Hematopoietic multipotent progenitor cell treated with erythropoietin and hydrocortisone succinate and interleukin-3 and kit ligand, for 6 days (in vitro differentiated cells): ENCODE results near the gene PRICKLE2.
"Not testable (repeated sequence)": the region's sequence is repeated elsewhere in the genome, so short reads cannot be mapped to it uniquely, and the experiment has no call there.

Experiments used
- DNase-seq: peaks from one replicate; pipeline ENCODE4 v3.0.0-alpha.2; 2015

PRICKLE2 gene

GRCh38 chr3:64093825-64094712, 131.2 kb downstream of the PRICKLE2 start:
- no peak for DNase-seq

- DNase-seq: no peak
These were observed 132.1 kb downstream of the PRICKLE2 start for GRCh38 chr3:64093211-64093610.

GRCh38 chr3:64091501-64091900, 133.8 kb downstream of the PRICKLE2 start:
- DNase-seq: no peak

DNA sequence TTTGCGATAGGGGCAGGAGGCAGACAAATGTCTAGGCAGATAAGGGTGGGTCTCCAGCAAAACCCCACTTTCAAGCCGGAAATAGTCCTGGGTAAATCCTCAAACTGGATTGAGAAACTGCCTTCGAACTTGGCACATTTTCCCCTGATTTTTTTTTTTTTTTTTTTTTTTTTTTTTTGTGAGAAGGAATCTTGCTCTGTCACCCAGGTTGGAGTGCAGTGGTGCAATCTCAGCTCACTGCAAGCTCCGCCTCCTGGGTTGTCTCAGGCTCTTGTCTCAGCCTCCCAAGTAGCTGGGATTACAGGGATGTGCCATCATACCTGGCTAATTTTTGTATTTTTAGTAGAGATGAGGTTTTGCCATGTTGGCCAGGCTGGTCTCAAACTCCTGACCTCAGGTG, 135.9 kb downstream of the PRICKLE2 start:
- not testable (repeated sequence) for DNase-seq

DNA sequence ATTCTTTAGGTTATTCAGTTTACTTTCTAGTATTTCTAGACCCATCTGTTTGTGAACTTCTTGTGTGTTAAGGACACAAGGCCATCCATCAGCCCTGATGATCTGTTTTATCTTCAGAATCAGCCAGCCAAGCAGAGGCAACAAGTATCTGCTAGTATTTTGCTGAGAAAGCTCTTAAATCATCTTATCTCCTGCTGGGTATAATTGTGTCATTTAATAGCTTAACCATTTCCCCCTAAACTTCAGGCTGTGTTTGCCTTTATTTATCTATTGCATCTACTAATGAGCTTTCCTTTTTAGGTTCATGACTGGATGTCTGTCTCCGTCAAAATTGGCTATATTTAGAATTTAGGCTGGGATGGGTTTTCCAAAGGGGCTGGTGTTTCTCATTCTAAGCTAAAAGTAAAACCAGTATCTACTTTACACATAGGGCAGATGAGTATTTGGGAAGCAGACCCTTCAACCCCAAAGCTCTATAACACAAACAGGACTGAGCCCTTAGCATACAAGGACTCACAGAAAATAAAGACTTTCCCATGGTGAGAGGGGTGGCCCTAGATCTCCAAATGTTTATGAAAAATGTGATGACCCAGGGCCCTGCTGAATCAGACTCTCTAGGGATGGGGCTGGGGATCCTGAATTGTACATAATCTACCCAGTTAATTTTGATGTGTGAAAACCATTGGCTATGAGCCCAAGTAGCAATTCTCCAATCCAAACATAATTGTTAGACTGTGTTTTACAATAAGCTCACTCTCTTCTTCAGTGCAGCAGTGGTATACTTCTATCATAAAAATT, 136.7 kb downstream of the PRICKLE2 start:
- DNase-seq: no peak

DNA sequence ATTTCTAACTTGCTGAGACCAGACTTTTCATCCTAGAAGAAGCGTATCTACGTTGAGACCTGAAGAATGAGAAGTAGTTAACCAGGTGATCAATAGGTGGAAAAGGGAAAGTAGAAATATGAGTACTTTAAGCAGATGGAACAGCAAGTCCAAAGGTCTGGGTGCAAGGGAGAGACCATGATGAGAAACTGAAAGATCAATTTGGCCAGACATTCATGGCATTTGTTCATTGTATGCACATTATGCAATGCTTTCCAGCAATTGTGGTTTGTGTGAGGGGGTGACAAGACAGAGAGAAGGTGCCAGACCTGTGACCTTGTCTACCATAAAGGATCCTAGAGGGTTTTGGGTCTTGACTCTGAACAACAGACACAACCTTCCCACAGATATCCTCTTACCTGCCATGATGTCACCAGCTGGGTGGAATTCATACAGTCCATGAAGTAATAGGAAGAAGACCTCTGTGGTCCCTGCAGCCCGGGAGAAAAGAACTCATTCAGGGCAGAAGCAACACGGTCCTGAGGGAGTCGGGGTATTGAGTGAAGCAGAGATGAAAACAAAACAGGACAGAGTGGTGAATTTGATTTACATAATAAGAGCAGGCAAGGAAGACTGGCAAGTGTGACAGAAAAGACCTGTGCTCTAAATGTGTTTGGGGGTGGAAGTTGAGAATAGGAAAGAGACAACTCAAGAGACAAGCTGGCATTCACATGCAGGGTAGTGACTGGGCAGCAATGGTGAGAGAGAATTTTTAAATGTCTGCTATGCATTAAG, 138.6 kb downstream of the PRICKLE2 start:
- no peak for DNase-seq

DNA sequence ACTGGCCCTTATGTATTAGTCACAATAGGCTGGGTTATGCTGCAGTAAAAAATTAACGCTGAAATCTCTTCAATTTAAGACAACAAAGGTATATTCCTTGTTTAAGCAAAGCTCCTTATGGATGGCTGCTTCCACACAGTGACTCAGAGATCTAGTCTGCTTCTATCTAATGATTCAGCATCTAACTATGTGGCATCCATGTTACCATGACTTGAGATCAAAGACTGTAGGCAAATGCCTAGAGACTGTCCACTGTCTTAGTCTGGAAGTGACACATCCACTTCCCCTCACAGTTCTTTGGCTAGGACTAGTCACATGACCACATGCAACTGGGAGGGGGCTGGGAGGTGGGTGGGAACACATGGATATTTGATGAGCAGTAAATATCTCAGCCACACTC, 140.6 kb downstream of the PRICKLE2 start:
- DNase-seq: no peak

DNA sequence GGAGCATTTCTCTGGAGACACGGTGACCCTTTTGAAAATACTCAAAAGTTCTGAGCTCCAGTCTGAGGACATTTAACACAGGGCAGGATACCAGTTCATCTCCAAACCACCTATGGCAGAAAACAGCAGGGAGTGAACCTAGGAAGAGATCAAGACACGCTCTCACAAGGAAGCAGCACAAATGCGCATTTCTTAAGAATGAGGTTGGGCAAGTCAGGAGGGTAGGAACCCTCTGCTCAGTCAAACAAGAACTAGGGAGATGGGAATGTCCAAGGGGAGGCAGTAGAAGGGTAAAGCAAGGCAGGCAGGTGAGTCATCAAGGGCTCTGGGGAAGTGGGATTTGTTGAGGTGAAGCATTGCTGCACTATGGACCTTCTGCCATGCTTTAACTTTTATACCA, 141.7 kb downstream of the PRICKLE2 start:
- no peak for DNase-seq

- no peak for DNase-seq
These were observed 142.2 kb downstream of the PRICKLE2 start for GRCh38 chr3:64082961-64083541.

GRCh38 chr3:64082411-64082810, 142.9 kb downstream of the PRICKLE2 start:
- no peak for DNase-seq

GRCh38 chr3:64081235-64081630, 144.0 kb downstream of the PRICKLE2 start:
- no peak for DNase-seq

GRCh38 chr3:64080616-64081234, 144.5 kb downstream of the PRICKLE2 start:
- DNase-seq: no peak

GRCh38 chr3:64079369-64080150, 145.7 kb downstream of the PRICKLE2 start:
- no peak for DNase-seq

GRCh38 chr3:64078966-64079365, 146.3 kb downstream of the PRICKLE2 start:
- DNase-seq: no peak

DNA sequence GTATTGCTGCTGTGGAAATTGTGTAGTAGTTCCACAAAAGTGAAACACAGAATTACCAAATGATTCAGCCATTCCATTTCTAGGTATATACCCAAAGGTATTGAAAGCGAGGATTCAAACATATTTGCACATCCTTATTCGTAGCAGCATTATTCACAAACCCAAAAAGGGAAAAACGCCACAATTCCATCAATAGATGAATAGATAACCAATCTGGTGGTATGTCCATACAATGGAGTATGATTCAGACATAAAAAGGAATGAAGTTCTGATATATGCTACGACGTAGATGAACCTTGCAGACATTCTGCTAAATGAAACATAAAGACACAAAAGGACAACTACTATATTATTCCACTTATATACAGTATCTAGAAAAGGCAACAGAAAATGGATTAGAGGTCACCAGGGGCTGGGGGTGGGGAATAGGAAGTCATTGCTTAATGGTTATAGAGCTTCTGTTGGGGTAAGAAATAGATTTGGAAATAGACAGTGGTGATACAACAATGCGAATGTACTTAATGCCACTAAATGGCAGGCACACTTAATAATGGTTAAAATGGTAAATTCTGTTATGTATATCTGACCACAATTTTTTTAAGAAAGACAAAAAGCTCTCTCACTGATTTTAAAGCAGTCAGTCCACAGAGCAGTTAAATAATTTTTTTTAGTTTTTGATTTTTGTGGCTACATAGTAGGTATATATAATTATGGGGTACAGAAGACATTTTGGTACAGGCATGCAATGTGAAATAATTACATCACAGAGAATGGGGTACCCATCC, 150.2 kb downstream of the PRICKLE2 start:
- DNase-seq: no peak

GRCh38 chr3:64074060-64074459, 151.2 kb downstream of the PRICKLE2 start:
- no peak for DNase-seq

DNA sequence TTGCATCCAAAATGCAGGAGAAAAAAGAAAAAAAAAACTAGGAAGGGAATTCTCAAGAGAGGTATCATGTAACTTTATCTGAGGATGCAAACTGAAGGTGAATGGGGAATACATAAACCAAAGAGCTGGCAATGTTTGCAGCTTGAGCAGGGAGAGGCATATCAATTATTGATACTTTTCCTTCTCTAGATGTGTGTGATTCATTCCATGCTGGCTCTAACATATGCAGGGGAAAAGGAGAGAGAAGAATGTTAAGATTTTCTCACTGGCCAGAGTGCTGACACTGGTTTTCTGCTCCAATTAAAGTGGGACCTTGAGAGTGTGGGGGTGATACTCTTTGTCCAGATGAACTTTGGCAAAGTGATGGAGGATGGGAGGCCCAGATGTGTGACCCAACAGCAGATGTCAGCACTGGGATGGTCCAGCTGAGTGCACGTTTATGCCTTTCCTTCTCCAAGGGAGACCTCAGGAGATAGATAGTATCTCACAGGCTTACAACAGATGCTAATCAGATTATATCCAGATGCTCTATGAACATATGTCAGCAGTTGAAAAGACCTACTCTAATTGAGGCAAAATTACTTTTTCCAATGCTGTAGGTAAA, 152.0 kb downstream of the PRICKLE2 start:
- no peak for DNase-seq

- DNase-seq: no peak
These were observed 153.1 kb downstream of the PRICKLE2 start for GRCh38 chr3:64072126-64072525.

DNA sequence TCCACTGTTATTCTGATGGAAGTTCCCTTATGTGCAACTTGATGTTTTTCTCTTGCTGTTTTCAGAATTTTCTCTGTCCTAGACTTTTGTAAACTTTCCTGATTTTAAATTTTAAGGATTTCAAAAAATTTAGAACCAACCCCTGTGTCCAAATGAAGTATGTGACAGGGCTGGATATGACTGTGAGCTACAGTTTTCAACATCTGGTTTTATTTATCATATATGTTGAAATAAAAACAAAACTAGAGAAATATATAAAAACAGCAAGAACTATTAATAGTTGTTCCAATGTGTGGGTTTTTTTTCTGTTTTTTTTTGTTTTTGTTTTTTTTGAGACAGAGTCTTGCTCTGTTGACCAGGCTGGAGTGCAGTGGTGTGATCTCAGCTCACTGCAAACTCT, 154.6 kb downstream of the PRICKLE2 start:
- no peak for DNase-seq
